Stimulated activated CD4-positive, alpha-beta T cell treated with anti-CD3 and anti-CD28 coated beads, Interleukin-2, amount 100 ng/mL, for 4 hours (primary cell): ENCODE data around the gene DGKH.
"Not testable (repeated sequence)": the region's sequence is repeated elsewhere in the genome, so short reads cannot be mapped to it uniquely, and the experiment has no call there.

Experiments
- DNase-seq: peaks from one replicate; pipeline ENCODE4 v3.0.0-alpha.2; 2020; ENCODE audit warnings: low read depth

Gene DGKH

GRCh38 chr13:42225051-42225450, 176.6 kb downstream of the DGKH start:
- DNase-seq = no peak

GRCh38 chr13:42226759-42227158, 178.3 kb downstream of the DGKH start:
- DNase-seq = not testable (repeated sequence)

DNA sequence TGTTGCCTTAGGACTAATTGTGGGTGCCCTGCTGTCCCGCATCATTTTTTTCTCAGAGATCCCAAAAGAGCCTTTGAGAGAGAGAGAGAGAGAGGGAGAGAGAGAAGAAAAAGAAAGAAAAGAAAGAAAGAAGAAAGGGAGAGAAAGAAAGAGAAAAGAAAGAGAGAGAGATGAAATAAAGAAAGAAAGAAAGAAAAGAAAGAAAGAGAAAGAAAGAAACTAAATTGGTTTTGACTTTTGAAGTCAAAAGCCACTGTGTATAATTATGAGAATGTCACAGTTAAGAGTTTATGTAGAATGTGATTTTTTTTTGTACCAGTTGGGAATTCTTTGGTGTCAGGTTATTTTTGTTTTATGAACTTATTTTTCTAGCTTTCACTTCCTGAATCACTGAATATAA, 180.1 kb downstream of the DGKH start:
- DNase-seq = no peak

GRCh38 chr13:42229287-42229686, 180.8 kb downstream of the DGKH start:
- DNase-seq = no peak

GRCh38 chr13:42232671-42233070, 184.2 kb downstream of the DGKH start:
- no peak for DNase-seq

DNA sequence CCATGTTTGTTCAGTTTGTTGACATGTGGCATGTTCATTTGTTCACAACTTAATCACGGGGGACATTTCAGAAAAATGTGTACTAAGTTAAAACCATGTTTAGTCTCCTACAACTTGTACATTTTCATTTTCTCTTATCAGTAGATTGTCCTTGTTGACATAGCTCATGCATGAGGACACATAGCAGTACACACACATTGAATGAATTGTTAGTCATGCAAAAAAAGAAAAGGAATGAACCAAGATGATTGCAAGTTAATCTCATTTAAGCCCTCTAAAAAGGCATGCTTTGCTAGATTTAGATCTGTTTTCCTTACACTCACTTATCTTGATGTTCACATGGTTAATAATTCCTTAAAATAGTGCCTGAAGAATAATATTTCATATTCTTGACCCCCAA, 185.3 kb downstream of the DGKH start:
- no peak for DNase-seq

DNA sequence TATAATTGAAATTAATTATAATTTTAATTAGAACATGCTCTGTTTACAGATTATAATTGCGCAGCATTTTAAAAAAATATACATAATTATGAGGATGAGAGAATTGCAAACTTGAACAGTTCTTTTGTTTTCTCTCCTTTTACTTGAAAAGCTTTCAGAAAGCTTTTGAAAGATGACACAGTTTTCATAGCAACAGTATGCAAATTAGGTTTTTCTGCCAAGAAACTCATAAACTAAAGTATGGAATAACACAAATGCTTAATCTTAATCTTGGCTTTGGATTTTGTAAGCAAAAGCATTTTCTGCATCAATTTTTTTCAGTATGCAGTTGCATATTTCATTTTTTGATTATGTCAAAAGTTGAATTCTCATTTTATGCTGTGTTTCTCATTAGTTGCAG, 190.7 kb downstream of the DGKH start:
- DNase-seq = no peak

DNA sequence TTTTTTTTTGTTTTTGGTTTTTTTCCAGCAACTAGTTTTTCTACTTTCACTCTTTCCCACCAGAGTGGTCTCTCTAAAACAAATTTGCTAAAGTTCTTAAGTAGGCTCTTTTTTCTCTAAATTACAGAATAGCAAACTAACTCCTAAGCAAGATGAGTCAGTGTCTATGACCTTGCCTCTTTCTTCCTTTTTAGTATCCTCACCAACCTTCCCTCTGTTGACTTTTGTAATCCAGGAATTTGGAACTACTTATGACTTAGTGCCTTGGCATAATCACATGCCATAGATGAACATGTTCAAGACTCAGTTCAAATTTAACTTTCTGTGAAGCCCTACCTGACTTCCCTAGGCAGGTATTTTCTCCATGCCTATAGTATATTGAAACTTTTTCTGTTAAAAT, 191.2 kb downstream of the DGKH start:
- DNase-seq = no peak

- no peak for DNase-seq
Observed at GRCh38 chr13:42246541-42246940, 198.1 kb downstream of the DGKH start.

DNA sequence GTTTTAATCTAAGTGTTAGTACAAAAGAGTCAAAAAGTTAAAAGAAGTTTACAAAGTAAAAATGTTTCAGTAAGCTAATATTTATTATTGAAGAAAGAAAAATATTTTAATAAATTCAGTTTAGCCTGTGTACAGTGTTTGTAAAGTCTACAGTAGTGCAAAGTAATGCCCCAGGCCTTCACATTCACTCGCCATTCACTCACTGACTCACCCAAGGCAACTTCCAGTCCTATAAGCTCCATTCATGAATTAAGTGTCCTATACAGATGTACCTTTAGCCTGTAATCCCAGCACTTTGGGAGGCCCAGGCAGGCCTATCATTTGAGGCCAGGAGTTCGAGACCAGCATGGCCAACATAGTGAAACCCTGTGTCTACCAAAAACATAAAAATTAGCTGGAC, 199.4 kb downstream of the DGKH start:
- no peak for DNase-seq

DNA sequence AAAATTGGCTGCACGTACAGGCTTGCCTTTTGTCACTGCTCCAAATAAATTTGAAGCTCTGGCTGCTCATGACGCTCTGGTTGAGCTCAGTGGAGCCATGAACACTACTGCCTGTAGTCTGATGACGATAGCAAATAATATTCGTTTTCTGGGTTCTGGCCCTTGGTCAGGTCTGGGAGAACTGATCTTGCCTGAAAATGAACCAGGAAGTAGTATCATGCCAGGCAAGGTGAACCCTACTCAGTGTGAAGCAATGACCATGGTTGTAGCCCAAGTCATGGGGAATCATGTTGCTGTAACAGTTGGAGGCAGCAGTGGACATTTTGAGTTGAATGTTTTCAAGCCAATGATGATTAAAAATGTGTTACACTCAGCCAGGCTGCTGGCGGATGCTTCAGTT, 207.4 kb downstream of the DGKH start:
- no peak for DNase-seq

DNA sequence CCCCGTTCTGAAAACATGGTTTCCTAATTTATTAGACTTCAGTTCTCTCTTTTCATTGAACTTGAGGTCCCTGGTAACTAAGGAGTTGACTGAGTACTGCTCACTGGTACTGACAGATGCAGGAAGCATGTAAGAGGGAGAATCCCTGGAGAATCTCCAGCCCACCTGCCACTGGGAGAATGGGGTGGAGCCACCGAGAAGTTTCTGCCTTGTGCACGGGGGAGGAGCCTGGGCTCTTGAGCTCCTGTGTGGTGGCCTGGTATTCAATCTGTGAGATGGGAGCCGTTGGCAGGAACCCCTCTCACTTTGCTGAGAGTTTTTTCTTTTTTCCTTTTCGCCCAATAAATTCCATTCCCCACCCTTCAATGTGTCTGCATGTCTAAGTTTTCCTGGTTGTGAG, 210.3 kb downstream of the DGKH start:
- DNase-seq = no peak

- DNase-seq = no peak
Observed at GRCh38 chr13:42259515-42259914, 211.1 kb downstream of the DGKH start.

DNA sequence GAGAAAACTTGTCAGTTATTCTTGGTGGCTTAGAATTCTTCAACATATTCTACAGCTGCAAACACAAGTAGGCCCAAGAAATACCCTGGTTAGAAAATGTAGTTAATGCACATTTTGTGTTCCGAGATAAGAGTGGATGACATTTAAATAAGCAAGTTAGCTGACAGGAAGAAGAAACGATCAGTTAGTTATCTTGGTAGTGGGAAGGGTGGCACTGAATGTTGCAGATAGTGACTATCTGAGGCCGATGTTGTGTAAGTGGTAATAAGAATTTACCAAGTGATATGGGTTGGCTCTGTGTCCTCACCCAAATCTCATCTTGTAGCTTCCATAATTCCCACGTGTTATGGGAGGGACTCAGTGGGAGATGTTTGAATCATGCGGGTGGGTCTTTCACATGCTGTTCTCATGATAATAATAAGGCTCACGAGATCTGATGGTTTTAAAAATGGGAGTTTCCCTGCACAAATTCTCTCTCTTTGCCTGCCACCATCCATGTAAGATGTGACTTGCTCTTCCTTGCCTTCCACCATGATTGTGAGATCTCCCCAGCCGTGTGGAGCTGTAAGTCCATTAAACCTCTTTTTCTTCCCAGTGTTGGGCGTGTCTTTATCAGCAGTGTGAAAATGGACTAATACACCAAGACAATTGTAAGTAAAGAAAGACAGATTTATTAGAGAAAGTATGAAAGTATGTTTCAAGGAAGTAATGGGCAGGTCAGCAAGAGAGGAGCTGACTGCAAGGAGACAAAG, 212.6 kb downstream of the DGKH start:
- DNase-seq = no peak

DNA sequence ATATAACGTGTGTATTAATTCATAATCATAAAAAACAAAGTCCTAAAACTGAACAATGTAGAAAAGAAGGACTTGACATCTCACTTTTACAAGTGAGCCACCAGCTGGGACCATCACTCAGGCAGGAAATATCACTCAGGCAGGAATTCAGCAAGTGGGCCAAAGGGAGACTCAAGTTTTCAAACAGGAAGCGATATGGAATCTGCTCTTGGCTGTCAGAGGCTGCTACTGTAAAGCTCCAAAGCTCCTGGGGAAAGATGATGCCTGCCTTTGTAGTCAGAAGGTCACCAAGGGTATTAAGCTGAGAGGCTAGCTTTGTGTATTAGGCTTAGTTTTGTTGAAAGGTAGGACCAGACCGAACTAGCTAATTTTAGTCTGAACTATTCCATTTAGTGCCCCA, 218.0 kb downstream of the DGKH start:
- DNase-seq = no peak

DNA sequence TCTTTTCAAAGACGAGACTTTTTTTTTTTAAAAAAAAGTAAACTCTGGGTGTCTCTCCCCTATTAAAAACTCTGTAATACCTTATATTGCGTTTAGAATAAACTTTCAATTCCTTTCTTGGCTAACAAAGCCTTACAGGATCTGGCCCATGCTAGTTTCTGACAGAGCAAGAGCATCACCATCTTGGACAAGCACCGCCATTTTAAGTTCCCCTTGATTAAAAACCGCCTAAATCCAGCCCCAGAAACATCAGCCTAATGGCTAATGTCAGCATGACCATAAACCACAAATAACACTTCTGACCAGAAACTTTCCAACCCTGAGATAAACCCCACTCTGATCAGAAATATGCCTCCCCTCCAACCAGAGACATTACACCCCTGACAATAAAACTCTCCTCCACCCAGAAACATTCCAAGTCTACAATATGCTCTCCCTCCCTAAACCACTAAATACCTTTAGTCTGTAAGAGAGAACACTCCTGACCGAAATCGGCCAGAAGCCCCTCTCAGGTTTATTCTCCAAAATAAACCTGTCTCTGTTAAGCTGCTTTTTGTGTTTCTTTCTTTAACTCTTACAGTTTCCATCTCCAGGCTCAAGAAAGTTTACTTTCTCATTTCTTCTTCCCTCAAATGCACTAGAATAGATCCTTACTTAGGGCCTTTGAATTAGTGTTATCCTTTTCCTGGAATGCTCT, 221.9 kb downstream of the DGKH start:
- DNase-seq = no peak

DNA sequence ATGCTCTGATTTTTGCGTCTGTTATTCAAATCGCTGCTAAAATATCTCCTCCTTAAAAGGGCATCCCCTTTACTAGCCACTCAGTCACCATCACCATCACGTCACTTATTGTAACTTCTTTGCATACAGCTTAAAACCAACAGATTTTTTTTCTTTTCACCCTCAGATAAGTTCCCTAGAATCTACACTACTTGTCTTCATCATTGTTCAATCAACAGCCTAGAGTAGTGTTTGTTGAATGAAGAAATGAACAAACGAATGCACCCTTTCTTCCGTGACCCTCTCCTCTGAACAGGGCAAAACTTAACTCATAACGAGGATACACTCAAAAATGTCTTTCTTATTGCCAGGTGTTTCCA, 222.4 kb downstream of the DGKH start:
- no peak for DNase-seq

GRCh38 chr13:42271337-42272114, 223.1 kb downstream of the DGKH start:
- DNase-seq = peak; percentile 92

DNA sequence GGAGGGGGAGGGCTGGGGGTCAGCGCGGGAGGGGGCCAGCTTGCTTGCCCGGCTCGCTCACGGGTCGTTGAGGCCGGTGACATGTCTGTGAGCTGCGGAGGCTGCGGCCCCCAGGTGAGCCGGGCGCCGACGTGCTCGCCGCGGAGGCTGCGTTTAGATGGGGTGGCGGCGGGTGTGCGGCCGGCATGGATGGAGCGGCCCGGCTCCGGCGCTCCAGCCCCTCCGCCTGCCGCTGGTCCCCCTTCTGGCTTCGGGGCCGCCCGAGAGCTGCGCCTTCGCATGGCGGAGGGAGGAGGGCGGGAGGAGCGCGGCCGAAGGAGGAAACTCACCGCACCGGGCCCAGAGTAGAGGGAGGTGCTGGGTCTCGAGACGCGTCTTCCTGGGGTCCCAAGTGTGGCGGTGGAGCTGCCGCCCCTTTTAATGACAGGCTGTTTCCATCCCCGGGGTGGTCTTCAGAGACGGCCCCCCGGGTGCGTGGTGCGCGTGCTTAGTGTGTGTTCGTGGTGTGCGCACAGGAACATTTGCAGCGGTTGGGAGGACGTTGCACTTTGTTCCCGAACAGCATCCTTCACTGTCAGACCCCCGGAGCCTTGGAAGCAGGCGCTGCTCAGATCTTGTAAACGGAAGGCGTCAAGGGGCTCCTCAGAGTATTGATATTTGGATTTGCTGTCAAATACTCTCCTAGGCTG, 223.8 kb downstream of the DGKH start, which contains the start of gene AKAP11:
Gene AKAP11 (plus strand): TSS at position 38 of the 689 bp plus-strand sequence. CDS start 14,197 bp downstream, outside the sequence.
- DNase-seq = peak; percentile 6

- DNase-seq = no peak
Observed at GRCh38 chr13:42272804-42273175, 224.3 kb downstream of the DGKH start.

- DNase-seq = no peak
Observed at GRCh38 chr13:42274386-42275097, 226.1 kb downstream of the DGKH start.

- DNase-seq = no peak
Observed at GRCh38 chr13:42275098-42275471, 226.6 kb downstream of the DGKH start.
